ENCODE measurements around the gene TSSK3.

GRCh38 chr1:32329931-32330466 is 32.3 kb upstream of the TSSK3 start:
- TF ChIP-seq CTCF (IDR thresholded peaks at IDR 0.05) (no peak), EZH2 (IDR thresholded peaks at IDR 0.05; ENCODE audit: borderline replicate concordance, insufficient read depth, low read depth, low read length, poor library complexity, severe bottlenecking) (no peak)

Data from B cell (primary cell).